ENCODE data around the gene SMIM32.

Gene SMIM32

DNA sequence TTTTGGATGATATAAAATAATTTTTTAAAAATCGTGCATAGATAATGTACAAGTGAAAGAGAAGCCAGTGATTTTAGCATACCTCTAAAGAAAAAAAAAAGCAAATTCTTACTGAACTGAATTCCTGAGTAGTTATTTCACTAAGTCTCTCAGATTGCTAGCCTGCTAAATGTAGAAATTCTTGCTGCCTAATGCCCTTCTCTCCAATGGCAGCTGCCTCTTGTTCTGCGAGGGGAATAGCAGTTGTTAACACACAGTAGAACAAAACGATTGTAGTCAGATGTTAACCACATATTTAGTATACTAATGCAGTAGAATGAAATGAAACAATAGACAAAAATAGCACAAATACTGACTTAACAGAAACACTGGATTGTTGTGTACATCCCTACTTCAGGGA is 33.5 kb downstream of the SMIM32 start:
- no peak overlapping the region for H3K27ac ChIP-seq (replicated peaks)
- no peaks in the 10 kb centered on the region for H3K27me3 ChIP-seq (ENCODE audit: insufficient read depth, poor library complexity, severe bottlenecking)
- TF ChIP-seq, protein P1, sequence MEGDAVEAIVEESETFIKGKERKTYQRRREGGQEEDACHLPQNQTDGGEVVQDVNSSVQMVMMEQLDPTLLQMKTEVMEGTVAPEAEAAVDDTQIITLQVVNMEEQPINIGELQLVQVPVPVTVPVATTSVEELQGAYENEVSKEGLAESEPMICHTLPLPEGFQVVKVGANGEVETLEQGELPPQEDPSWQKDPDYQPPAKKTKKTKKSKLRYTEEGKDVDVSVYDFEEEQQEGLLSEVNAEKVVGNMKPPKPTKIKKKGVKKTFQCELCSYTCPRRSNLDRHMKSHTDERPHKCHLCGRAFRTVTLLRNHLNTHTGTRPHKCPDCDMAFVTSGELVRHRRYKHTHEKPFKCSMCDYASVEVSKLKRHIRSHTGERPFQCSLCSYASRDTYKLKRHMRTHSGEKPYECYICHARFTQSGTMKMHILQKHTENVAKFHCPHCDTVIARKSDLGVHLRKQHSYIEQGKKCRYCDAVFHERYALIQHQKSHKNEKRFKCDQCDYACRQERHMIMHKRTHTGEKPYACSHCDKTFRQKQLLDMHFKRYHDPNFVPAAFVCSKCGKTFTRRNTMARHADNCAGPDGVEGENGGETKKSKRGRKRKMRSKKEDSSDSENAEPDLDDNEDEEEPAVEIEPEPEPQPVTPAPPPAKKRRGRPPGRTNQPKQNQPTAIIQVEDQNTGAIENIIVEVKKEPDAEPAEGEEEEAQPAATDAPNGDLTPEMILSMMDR (IDR thresholded peaks at IDR 0.05; ENCODE audit: insufficient read depth, low read length), result no peak
- TF ChIP-seq POLR2AphosphoS5 (IDR thresholded peaks at IDR 0.05; ENCODE audit: low read depth) (no peak), GABPA (IDR thresholded peaks at IDR 0.05; ENCODE audit: low read depth) (no peak), SPI1 (IDR thresholded peaks at IDR 0.05; ENCODE audit: borderline replicate concordance, low read depth) (no peak)
- TF ChIP-seq, protein P2, sequence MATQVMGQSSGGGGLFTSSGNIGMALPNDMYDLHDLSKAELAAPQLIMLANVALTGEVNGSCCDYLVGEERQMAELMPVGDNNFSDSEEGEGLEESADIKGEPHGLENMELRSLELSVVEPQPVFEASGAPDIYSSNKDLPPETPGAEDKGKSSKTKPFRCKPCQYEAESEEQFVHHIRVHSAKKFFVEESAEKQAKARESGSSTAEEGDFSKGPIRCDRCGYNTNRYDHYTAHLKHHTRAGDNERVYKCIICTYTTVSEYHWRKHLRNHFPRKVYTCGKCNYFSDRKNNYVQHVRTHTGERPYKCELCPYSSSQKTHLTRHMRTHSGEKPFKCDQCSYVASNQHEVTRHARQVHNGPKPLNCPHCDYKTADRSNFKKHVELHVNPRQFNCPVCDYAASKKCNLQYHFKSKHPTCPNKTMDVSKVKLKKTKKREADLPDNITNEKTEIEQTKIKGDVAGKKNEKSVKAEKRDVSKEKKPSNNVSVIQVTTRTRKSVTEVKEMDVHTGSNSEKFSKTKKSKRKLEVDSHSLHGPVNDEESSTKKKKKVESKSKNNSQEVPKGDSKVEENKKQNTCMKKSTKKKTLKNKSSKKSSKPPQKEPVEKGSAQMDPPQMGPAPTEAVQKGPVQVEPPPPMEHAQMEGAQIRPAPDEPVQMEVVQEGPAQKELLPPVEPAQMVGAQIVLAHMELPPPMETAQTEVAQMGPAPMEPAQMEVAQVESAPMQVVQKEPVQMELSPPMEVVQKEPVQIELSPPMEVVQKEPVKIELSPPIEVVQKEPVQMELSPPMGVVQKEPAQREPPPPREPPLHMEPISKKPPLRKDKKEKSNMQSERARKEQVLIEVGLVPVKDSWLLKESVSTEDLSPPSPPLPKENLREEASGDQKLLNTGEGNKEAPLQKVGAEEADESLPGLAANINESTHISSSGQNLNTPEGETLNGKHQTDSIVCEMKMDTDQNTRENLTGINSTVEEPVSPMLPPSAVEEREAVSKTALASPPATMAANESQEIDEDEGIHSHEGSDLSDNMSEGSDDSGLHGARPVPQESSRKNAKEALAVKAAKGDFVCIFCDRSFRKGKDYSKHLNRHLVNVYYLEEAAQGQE (IDR thresholded peaks at IDR 0.05; ENCODE audit: insufficient replicate concordance, low read depth), result no peak
- no peak overlapping the region for H3K4me3 ChIP-seq (replicated peaks; ENCODE audit: insufficient read depth, low read length)
- DNase-seq (ENCODE audit: low read depth in 1 of 2, low spot score in 1 of 2), result no peak

DNA sequence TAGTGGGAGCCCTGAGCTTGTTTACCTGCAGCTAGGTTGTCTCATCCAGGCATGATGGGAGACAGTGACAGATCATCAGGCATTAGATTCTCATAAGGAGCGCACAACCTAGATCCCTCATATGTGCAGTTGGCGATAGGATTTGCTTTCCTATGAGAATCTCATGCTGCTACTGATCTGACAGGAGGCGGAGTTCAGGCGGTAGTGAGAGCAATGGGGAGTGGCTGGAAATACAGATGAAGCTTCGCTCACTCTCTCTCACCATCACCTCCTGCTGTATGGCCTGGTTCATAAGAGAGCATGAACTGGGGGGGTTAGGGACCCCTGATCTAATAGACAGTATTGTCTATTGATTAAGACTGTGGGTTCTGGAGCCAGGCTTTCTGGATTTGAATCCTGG is 35.4 kb downstream of the SMIM32 start:
- Histone ChIP-seq H3K4me3 (replicated peaks; ENCODE audit: insufficient read depth, low read length) (no peak overlapping the region), H3K27ac (replicated peaks) (no peak overlapping the region), H3K27me3 (ENCODE audit: insufficient read depth, poor library complexity, severe bottlenecking) (no peaks in the 10 kb centered on the region)
- TF ChIP-seq GABPA (IDR thresholded peaks at IDR 0.05; ENCODE audit: low read depth) (no peak), SPI1 (IDR thresholded peaks at IDR 0.05; ENCODE audit: borderline replicate concordance, low read depth) (no peak), POLR2AphosphoS5 (IDR thresholded peaks at IDR 0.05; ENCODE audit: low read depth) (no peak)
- TF ChIP-seq, protein P1 (IDR thresholded peaks at IDR 0.05; ENCODE audit: insufficient read depth, low read length), result no peak
- TF ChIP-seq, protein P2 (IDR thresholded peaks at IDR 0.05; ENCODE audit: insufficient replicate concordance, low read depth), result no peak
- no peak for DNase-seq (ENCODE audit: low read depth in 1 of 2, low spot score in 1 of 2)

DNA sequence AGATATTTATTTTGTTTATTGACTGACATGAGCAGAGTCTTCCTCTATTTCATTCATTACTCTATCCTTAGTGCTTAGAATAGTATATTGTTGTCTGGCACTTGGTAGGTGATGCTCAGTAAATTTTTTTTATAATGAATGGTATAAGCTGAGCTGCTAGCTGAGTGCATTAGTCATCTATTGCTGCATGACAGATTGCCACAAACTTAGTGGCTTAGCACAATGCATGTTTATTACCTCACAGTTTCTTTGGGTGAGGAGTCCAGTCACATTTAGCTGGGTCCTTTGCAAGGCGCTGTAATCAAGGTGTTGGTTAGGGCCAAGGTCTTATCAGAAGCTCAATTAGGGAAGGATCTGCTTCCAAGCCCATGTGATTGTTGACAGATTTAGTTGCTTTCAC is 37.2 kb downstream of the SMIM32 start:
- no peak for DNase-seq (ENCODE audit: low read depth in 1 of 2, low spot score in 1 of 2)
- Histone ChIP-seq H3K27me3 (ENCODE audit: insufficient read depth, poor library complexity, severe bottlenecking) (no peaks in the 10 kb centered on the region), H3K4me3 (replicated peaks; ENCODE audit: insufficient read depth, low read length) (no peak overlapping the region), H3K27ac (replicated peaks) (no peak overlapping the region)
- TF ChIP-seq GABPA (IDR thresholded peaks at IDR 0.05; ENCODE audit: low read depth) (no peak), SPI1 (IDR thresholded peaks at IDR 0.05; ENCODE audit: borderline replicate concordance, low read depth) (no peak), POLR2AphosphoS5 (IDR thresholded peaks at IDR 0.05; ENCODE audit: low read depth) (no peak)
- TF ChIP-seq, protein P2 (IDR thresholded peaks at IDR 0.05; ENCODE audit: insufficient replicate concordance, low read depth), result no peak
- TF ChIP-seq, protein P1 (IDR thresholded peaks at IDR 0.05; ENCODE audit: insufficient read depth, low read length), result no peak
